NCI-H2107 treated with DMSO at 0.1 percent for 48 hours (cell line): ENCODE data around the gene SYTL2.

Source experiments
- DNase-seq: peaks from one replicate; lab custom pipeline; 2025; ENCODE audit not compliant: unreplicated experiment; lab: John Stamatoyannopoulos, UW

Gene SYTL2

GRCh38 chr11:85826116-85826855, 15.3 kb upstream of the SYTL2 start:
- DNase-seq: no peak

DNA sequence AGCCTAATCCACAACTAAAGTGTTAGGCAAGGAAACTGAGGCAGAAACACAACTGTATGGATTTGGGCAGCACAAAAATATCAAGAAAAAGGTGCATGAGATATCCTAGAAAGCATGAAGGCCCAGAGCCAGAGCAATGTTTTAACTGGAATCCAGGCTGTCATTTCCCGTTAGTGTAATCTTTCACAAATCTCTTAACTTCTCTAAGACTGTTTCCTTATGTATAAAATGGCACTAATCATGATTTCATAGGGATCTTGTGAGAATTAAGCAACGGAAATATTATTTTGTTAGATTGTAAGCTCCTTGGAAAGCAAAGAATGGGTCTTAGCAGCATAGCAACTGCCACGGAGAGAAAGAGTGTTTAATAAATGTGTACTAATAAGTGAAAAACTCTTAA, 14.7 kb upstream of the SYTL2 start:
- DNase-seq: no peak

- no peak for DNase-seq
These were observed 12.9 kb upstream of the SYTL2 start for GRCh38 chr11:85823816-85824215.

GRCh38 chr11:85822814-85823213, 11.9 kb upstream of the SYTL2 start:
- DNase-seq: no peak

- DNase-seq: no peak
These were observed 10.7 kb upstream of the SYTL2 start for GRCh38 chr11:85821636-85822035.

GRCh38 chr11:85819441-85819840, 8.5 kb upstream of the SYTL2 start:
- DNase-seq: no peak

- no peak for DNase-seq
These were observed 4.4 kb upstream of the SYTL2 start for GRCh38 chr11:85815186-85815931.

- no peak for DNase-seq
These were observed 2.8 kb upstream of the SYTL2 start for GRCh38 chr11:85813721-85814120.

- DNase-seq: no peak
These were observed 683 bp upstream of the SYTL2 start for GRCh38 chr11:85811624-85812023.

DNA sequence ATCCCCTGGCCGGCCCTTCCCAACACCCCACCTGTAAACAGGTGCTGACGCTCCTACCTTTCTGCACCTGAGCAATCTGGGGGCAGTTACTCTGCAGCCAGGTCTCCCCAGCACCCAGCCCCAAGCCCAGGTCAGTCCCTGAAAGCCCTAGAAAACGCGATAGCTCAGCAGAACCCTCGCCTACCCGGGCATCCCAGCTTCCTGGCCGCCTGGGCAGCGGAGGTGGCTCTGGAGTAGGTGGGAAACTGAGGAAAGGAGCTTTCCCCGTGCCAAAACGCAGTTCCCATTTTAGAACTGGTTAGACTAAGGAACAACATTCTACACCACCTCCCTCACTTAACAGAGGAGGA, 445 bp downstream of the SYTL2 start:
- no peak for DNase-seq

GRCh38 chr11:85809863-85810262, 1.1 kb downstream of the SYTL2 start:
- no peak for DNase-seq

- no peak for DNase-seq
These were observed 1.8 kb downstream of the SYTL2 start for GRCh38 chr11:85809191-85809590.

- no peak for DNase-seq
These were observed 4.1 kb downstream of the SYTL2 start for GRCh38 chr11:85806876-85807275.

GRCh38 chr11:85806016-85806415, 4.9 kb downstream of the SYTL2 start:
- no peak for DNase-seq

- no peak for DNase-seq
These were observed 5.6 kb downstream of the SYTL2 start for GRCh38 chr11:85805387-85805786.

- no peak for DNase-seq
These were observed 7.0 kb downstream of the SYTL2 start for GRCh38 chr11:85803920-85804319.

- DNase-seq: no peak
These were observed 7.6 kb downstream of the SYTL2 start for GRCh38 chr11:85803303-85803702.

GRCh38 chr11:85801527-85801926, 9.4 kb downstream of the SYTL2 start:
- no peak for DNase-seq

- no peak for DNase-seq
These were observed 10.2 kb downstream of the SYTL2 start for GRCh38 chr11:85800595-85801342.

- DNase-seq: no peak
These were observed 11.8 kb downstream of the SYTL2 start for GRCh38 chr11:85799142-85799541.

- no peak for DNase-seq
These were observed 12.6 kb downstream of the SYTL2 start for GRCh38 chr11:85798361-85798760.
